SW 1271 (cell line): ENCODE data around the gene PTGFRN.

Experiments
- DNase-seq, 2 experiments: peaks; one replicate each; lab custom pipeline; 2025; lab: John Stamatoyannopoulos, UW

PTGFRN gene

DNA sequence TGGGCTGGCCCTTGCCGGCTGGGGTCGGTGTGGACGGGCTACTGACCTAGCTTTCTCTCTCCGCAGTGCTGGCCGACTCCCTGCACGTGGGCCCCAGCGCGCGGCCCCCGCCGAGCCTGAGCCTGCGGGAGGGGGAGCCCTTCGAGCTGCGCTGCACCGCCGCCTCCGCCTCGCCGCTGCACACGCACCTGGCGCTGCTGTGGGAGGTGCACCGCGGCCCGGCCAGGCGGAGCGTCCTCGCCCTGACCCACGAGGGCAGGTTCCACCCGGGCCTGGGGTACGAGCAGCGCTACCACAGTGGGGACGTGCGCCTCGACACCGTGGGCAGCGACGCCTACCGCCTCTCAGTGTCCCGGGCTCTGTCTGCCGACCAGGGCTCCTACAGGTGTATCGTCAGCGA, 34.9 kb downstream of the PTGFRN start:
- no peak for DNase-seq

DNA sequence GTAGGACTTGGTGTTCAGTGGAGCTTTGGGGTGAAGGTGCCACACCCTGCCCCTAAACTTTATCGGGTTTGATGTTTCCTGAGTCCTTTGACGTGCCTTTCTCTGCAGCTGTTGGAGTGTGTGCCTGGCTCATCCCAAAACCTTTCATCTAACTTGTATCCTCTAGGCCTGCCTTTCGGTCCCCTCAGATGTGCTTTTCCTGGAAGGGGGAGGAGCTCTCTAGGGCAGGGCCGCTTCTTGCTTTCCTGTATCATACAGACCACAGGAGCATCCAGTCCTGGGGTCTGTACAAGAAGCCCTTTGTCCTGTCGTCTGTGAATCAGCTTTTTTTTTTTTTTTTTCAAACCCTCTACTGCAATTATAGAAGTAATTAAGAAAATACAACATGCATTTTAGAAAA, 35.7 kb downstream of the PTGFRN start:
- DNase-seq: no peak

DNA sequence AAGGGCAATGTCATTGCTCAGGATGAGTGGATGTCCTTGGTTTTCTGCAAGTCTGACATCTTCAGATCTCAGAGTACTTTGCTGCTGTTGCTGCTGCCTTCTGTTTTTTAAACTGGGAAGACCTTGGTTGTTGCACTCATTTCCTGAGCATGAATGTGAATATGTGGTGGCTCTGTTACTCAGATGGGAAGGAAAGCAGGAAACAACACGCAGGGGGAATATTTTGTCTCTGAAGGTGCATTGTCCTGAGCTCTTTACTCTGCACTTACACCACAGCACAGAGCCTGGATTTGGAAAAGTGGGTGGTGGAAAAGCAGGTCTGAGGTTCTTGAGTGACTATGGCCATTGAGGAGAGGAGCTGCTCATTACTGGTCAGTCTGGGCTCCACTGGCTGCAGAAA, 36.3 kb downstream of the PTGFRN start:
- DNase-seq: no peak

DNA sequence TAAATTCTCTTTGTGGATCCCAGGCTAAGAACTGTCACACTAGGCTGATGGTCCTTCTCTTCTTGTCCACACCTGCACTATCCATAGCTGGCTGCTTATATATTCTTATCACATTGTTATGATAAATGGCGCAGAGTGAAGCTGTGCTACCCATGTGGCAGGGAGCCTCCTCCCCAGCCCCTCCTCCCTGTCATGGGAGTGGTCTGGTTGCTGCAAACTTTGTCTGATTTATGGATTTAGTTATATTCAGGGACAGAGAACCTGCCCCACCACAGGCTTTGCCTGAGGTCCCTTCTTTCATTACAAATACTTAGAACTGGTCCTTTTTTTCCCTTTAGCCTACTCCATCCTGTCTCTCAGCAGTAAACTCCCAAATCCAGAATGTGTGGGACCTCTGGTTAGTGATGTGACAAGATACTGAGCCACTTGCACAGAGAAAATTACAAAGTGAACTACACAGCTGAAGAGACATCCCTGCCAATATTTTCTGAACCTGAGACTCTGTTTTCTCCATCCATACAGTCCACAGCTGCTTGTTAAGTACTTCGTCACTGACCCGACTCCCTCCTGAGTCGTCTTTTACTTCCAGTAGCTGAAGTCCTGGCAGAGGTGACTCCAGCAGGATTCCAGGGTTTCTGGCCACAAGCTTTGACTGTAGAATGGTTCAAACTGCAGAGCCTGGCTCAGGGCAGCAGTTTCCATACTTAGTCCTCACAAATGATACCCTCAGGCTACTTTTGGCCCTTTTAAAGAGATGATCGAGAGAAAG, 37.6 kb downstream of the PTGFRN start:
- no peak for DNase-seq

DNA sequence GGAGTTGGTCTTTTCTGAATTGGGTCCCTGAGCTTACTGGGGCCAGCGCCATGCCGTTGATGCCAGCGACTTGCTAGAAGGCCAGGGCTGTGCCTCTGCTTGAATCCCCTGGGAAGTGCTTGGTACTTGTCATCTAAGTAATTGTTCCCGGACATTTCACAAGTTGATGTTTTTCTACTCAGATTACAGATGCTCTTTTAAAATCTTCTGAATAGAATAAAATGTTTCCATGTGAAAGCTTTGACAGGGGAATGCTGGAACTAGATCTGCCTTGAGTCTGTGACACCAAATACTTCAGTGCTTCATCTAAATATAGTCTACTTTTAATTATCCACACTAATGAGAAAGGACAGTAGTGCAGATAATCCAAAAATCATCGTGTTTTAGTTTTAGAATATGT, 38.3 kb downstream of the PTGFRN start:
- DNase-seq: no peak

DNA sequence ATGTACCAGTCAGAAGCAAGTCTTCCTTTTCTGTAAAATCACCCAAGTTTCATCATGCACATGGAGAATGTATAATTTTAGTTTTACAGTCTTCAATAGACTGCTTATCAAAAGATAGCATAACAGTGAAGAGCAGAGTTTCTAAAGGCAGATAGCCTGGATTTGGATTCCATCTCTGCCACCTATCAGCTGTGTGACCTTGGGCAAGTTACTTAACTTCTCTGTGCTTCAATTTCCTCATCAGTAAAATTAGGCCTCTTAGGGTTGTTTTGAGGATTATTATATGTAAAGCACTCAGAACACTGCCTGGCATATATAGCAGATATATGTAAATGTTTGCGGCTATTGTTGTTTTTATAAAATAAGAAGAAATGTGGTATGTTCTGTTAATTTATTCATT, 38.9 kb downstream of the PTGFRN start:
- DNase-seq: no peak

DNA sequence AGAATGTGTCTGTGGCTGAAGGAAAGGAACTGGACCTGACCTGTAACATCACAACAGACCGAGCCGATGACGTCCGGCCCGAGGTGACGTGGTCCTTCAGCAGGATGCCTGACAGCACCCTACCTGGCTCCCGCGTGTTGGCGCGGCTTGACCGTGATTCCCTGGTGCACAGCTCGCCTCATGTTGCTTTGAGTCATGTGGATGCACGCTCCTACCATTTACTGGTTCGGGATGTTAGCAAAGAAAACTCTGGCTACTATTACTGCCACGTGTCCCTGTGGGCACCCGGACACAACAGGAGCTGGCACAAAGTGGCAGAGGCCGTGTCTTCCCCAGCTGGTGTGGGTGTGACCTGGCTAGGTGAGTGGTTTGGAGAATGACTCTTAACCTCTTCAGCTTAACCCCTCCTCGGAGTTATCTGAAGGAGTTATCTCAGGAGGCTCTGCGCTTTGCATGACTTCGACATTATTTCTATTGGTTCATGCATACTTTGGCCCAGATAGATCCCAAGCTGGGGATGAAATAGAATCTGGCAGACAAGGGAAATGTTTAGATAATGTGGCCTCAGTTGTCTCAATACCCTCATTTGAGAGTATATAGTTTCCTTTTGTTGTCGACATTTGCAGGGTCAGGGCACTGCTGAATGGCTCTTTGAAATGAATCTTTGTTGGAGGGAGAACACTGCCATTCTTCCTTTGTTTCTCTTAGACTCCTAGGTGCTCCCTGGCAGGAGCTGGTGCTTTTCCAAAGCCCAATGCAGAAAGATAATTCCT, 39.7 kb downstream of the PTGFRN start:
- no peak for DNase-seq

GRCh38 chr1:116950517-116951199, 40.9 kb downstream of the PTGFRN start:
- no peak for DNase-seq

DNA sequence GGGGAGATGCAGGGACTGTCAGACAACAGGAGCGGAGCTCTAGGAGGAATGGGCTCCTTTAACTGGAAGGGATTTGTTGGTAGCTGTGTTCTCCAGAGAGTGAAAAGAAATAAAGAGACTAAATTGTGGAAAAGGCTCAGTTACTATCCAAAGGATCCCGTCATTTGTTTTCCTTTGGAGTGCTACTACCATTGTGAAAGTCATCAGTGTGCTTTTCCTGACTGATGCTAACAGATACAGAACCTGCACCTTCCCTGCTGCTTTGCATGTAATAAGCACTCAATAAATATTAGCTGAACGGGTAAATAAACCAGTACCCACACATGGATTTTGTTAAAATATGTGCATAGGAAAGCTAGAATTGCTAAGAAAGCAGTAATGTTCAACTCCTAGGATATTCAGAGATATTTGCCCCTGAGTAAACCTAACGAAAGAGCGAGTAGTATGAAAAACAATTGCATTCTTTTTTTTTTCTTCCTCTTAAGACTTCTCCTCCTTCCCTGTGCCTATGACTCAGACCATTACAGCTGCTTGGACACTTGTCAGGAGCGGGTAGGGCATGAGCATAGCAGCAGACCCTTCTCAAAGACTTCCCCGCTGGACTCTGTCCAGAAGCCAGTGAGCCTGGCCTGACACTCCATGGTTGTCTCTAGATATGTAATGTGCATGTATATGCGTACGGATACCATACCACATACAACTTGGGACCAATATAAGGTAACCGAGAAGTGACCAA, 41.7 kb downstream of the PTGFRN start:
- DNase-seq: no peak

DNA sequence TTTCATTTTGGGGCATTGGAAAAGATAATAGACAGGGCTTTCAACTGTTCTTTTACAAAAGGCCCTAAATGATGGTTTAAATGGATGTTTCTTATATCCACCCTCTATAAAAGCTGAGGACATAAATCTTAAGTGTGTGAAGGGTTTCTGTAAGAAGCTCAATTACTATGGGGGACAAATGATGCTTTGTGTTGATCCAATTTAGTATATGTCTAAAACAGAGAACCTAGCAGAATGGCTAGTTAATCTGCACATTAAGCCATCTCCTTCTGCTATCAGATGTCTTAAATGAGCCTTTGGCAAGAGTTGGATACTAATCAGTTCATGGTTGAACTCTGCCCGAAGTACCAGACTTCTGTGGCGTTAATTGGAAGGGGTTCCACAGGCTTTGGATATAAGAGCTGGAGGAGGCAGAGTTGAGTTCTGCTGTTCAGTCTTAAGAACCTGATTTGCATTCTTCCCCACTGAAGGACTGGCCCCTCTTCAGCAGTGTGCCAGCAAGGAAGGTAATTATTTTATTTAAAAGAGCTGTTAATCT, 43.1 kb downstream of the PTGFRN start:
- no peak for DNase-seq

DNA sequence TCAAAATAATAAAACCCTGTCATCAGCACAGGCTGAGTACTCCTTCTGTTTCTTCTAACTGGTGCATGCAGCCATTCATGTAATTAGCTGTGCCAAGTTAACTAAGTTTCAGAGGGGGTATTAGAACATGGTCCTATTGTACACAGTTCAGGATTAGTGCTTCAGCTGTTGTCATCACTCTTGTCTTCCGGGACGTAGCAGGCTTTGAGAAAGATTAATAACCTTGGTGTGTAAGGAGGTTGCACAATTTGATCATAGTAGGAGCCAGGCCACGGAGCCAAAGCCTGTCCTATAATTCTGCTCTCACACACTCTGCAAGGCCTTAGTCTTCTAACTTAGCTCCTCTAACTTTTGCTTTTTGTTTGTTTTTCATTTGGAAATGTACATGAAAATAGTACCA, 44.7 kb downstream of the PTGFRN start:
- no peak for DNase-seq

- no peak for DNase-seq
Observed at GRCh38 chr1:116956378-116956777, 46.7 kb downstream of the PTGFRN start.

DNA sequence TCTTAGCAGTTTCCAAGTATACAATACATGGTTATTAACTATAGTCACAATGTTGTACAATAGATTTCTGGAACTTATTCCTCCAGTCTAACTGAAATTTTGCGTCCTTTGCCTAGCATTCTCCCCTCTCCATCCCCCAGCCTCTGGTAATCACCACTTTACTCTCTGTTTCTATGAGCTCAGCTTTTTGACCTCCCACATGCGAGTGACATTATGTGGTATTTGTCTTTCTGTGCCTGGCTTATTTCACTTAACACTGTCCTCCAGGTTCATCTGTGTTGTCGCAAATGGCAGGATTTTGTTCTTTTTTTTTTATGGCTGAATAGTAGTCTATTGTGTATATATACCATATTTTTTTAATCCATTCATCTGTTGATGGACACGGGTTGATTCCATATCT, 47.9 kb downstream of the PTGFRN start:
- DNase-seq: no peak

DNA sequence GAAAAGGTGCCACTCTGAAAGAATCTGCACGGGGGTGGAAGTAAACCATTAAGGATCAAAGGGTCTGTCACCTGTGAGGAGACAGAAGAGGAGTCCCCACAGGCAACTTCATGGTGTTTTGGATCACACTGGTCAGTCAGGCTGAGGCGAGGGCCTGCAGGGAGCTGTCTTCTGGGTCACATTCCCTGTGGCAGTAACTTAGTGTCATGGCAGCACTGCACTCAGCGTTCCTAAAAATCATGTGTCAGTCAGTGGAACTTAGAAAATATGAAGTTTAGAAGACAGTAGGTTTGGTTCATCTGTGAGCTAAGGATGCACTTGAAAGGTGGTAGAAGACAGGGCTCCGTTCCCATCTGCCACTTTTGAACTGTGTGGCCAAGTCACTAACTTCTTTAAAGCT, 48.4 kb downstream of the PTGFRN start:
- no peak for DNase-seq

- DNase-seq: no peak
Observed at GRCh38 chr1:116958977-116959376, 49.3 kb downstream of the PTGFRN start.

- DNase-seq: no peak
Observed at GRCh38 chr1:116961606-116962005, 51.9 kb downstream of the PTGFRN start.

DNA sequence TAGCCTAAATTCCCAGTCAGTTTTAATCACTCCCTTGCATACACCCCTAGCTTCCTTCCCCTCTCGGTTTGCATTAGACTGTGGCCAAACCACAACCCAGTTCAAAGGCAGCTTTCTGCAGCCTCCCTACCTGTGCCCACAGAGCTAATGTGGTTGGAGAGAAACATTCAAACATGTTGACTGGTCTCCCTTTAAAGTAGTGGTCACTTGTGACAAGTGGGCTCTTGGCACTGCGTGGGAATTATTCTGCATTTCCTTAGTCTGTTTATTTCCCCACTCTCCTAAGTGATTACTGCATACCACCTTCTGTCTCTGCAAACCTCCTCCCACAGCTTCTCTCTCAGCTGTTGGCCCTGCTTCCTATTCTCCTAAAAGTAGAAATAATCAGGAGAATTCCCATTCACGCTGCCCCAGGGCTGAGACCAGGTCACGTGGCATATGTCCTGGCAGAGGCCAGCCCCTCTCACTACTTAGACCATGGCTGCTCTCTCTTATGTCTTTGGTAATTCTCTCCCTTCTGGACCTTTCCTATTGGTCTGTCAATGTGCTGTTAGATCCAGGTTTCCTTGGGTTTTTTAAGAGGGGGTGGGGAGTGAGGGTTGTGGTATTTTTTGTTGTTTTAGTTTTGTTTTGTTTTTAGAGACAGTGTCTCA, 53.4 kb downstream of the PTGFRN start:
- DNase-seq: no peak

GRCh38 chr1:116966791-116967190, 57.1 kb downstream of the PTGFRN start:
- DNase-seq: no peak

DNA sequence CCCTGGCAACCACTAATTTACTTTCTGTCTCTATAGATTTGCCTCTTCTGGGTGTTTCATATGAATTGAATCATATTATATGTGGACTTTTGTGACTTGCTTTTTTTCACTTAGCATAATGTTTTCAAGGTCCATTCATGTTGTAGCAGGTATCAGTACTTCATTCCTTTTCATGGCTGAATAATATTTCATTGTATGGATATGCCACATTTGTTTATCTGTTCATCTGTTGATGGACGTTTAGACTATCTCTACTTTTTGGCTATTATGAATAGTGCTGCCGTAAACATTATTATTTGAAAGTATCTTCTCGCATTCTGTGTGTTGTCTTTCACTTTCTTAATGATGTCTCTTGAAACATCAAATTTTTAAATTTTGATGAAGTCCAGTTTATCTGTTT, 59.0 kb downstream of the PTGFRN start:
- DNase-seq: no peak

DNA sequence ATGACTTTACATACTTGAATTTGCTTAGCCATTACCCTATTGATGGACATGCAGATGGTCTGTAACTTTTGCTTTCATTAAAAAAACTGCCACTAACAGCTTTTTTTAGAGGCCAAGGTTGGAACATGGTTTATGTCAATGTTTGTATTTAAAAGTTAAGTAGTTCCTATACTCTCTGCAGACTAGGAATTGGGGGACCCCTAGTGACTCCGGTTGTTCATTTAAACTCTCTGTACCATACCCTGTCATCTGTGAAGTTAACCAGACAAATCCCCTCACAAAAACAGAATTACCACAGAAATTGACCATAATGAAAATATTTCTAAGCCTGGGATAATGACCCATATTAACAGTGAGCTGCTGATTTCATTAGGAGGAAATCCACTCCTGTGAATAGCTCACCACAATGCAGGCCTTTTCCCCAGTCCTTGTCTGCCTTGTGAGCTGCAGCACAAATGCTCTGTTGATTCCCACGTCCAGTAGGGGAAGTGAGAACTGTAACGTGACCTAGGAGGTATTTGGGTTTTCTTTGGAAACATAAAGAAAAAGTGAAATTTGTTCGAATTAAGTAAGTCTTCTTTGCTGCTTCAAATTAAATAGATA, 61.6 kb downstream of the PTGFRN start:
- no peak for DNase-seq
